GM20000 (cell line): ENCODE measurements around the gene COG7.
A peak's percentile ranks its signal among the peaks of the same experiment; 100 is the strongest.
"Not testable (repeated sequence)": the region's sequence is repeated elsewhere in the genome, so short reads cannot be mapped to it uniquely, and the experiment has no call there.

Experiments
- DNase-seq: peaks from one replicate; pipeline ENCODE4 v3.0.0; 2012; ENCODE audit warnings: low spot score
- CTCF ChIP-seq: IDR thresholded peaks from 2 replicates; pipeline ENCODE4 v1.5.1; 2012; ENCODE audit warnings: mild to moderate bottlenecking, control low read depth; ENCODE audit errors: extremely low read depth, missing control alignments

The COG7 gene

GRCh38 chr16:23448392-23448791, 4.6 kb downstream of the COG7 start:
- no peak for DNase-seq
- no peak for TF ChIP-seq CTCF

GRCh38 chr16:23437542-23437941, 15.4 kb downstream of the COG7 start:
- DNase-seq = not testable (repeated sequence)

- DNase-seq = no peak
- no peak for TF ChIP-seq CTCF
These were observed 16.0 kb downstream of the COG7 start for GRCh38 chr16:23436951-23437350.

GRCh38 chr16:23435500-23435899, 17.5 kb downstream of the COG7 start:
- DNase-seq = peak; percentile 67
- TF ChIP-seq CTCF = peak; percentile 87

GRCh38 chr16:23434380-23434779, 18.6 kb downstream of the COG7 start:
- DNase-seq = peak; percentile 76
- peak; percentile 83 for TF ChIP-seq CTCF

GRCh38 chr16:23433261-23433920, 19.6 kb downstream of the COG7 start:
- TF ChIP-seq CTCF = no peak
- no peak for DNase-seq

GRCh38 chr16:23432176-23433128, 20.5 kb downstream of the COG7 start:
- no peak for TF ChIP-seq CTCF
- DNase-seq = no peak
